Endothelial cell (in vitro differentiated cells): ENCODE results near the gene ARFGAP1. TPM values are rescaled to one million over a fixed set of nuclear protein-coding genes. Genes with fewer than 3 reads are reported as not detected.

ENCODE experiments used
- DNase-seq: peaks from one replicate; pipeline ENCODE4 v3.0.0; 2021; ENCODE audit warnings: low spot score
- H3K27ac Mint-ChIP-seq: one replicate; pipeline ENCODE4 v1.8.0; 2021; ENCODE audit warnings: mixed read lengths, inconsistent platforms; ENCODE audit not compliant: unreplicated experiment
- H3K27me3 Mint-ChIP-seq: one replicate; pipeline ENCODE4 v1.8.0; 2021; ENCODE audit warnings: mild to moderate bottlenecking, moderate library complexity, mixed read lengths, inconsistent platforms; ENCODE audit not compliant: unreplicated experiment
- H3K36me3 Mint-ChIP-seq: one replicate; pipeline ENCODE4 v1.8.0; 2021; ENCODE audit warnings: mild to moderate bottlenecking, low read depth, mixed read lengths, inconsistent platforms; ENCODE audit not compliant: unreplicated experiment
- H3K4me1 Mint-ChIP-seq: one replicate; pipeline ENCODE4 v1.8.0; 2021; ENCODE audit warnings: mild to moderate bottlenecking, mixed read lengths, inconsistent platforms; ENCODE audit not compliant: unreplicated experiment
- H3K4me3 Mint-ChIP-seq: one replicate; pipeline ENCODE4 v1.8.0; 2021; ENCODE audit warnings: mild to moderate bottlenecking, mixed read lengths, inconsistent platforms; ENCODE audit not compliant: unreplicated experiment
- H3K9me3 Mint-ChIP-seq: one replicate; pipeline ENCODE4 v1.8.0; 2021; ENCODE audit warnings: mixed read lengths, inconsistent platforms; ENCODE audit not compliant: unreplicated experiment
- total RNA-seq: library from RNA; stranded (reverse); fragmentation: NEBNext Ultra II Directional; extraction: Animal tissue kit (Norgen Biotek cat#: 25700); gene quantifications from one replicate; pipeline ENCODE4 v1.2.1, GENCODE V29; 2021; ENCODE audit not compliant: unreplicated experiment
- TF ChIP-seq, protein P1 (sequence below): fragments of 200-600 bp; sonication (generic); IDR thresholded peaks from one replicate; pipeline ENCODE4 v1.5.0; 2021; ENCODE audit warnings: antibody characterized with exemption; ENCODE audit not compliant: unreplicated experiment

Gene ARFGAP1
- total RNA-seq, 1 donor from 2014 or later = 106 TPM

DNA sequence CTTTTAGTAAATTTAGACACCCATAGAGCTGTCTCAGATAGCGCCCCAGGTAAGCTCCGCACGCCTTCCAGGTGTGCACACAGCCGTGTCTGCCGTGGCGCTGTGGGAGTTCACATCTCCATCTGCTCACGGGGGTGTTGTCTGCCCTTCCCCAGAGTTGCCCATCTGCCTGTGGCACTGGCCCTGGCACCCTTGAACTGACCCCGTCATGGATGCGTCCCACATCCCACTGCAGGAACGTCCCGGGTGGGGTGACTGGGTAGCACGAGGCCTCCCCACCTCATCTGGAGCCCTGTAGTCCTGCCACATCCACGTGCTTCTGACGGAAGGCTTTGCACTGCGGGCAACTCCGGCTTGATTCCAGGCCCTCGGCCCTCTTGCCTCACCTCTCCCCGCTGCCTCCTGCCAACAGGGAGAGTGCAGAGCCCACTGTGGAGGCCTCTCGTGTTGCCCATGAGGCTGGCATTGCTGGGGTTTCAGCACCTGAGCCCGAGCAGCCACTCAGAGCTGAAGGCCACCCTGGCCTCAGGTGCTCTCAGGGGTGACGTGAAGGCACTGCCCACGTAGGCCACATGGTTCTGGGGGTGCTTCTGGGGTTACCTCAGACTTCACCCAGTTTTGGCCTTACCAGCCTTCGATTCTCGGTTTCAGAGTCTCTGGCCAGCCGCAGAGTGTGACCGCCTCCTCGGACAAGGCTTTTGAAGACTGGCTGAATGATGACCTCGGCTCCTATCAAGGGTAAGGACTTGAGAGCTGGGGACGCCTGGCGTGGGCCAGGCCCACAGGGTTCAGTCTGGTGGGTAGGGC lies 5.1 kb downstream of the ARFGAP1 start:
- no peaks in the 10 kb centered on the region for H3K9me3 Mint-ChIP-seq
- H3K36me3 Mint-ChIP-seq = peaks cover 12% of the 10 kb centered on the region
- H3K27ac Mint-ChIP-seq = no peak overlapping the region
- H3K4me3 Mint-ChIP-seq = no peak overlapping the region
- DNase-seq = no peak
- peaks cover 6% of the 10 kb centered on the region for H3K4me1 Mint-ChIP-seq
- H3K27me3 Mint-ChIP-seq = peaks cover 7% of the 10 kb centered on the region
- TF ChIP-seq, protein P1, sequence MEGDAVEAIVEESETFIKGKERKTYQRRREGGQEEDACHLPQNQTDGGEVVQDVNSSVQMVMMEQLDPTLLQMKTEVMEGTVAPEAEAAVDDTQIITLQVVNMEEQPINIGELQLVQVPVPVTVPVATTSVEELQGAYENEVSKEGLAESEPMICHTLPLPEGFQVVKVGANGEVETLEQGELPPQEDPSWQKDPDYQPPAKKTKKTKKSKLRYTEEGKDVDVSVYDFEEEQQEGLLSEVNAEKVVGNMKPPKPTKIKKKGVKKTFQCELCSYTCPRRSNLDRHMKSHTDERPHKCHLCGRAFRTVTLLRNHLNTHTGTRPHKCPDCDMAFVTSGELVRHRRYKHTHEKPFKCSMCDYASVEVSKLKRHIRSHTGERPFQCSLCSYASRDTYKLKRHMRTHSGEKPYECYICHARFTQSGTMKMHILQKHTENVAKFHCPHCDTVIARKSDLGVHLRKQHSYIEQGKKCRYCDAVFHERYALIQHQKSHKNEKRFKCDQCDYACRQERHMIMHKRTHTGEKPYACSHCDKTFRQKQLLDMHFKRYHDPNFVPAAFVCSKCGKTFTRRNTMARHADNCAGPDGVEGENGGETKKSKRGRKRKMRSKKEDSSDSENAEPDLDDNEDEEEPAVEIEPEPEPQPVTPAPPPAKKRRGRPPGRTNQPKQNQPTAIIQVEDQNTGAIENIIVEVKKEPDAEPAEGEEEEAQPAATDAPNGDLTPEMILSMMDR = no peak

DNA sequence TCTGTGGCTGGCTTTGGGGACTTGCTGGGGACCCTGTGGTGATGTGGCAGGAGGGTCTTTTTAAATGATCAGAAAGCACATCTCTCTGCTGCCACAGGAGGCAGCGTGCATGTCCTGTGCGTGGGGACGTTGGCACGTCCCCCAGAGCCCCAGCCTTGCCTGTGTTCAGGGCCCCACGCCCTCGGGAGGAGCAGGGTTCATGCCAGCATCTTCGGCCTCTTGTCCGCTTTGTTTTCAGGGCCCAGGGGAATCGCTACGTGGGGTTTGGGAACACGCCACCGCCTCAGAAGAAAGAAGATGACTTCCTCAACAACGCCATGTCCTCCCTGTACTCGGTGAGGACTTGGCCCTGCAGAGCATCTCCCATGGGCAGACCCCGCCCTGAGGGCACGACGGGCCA lies 6.0 kb downstream of the ARFGAP1 start:
- H3K4me3 Mint-ChIP-seq = no peak overlapping the region
- H3K27me3 Mint-ChIP-seq = peaks cover 1% of the 10 kb centered on the region
- TF ChIP-seq, protein P1 = no peak
- no peak for DNase-seq
- no peaks in the 10 kb centered on the region for H3K9me3 Mint-ChIP-seq
- peaks cover 13% of the 10 kb centered on the region for H3K36me3 Mint-ChIP-seq
- no peak overlapping the region for H3K27ac Mint-ChIP-seq
- H3K4me1 Mint-ChIP-seq = peaks cover 4% of the 10 kb centered on the region

DNA sequence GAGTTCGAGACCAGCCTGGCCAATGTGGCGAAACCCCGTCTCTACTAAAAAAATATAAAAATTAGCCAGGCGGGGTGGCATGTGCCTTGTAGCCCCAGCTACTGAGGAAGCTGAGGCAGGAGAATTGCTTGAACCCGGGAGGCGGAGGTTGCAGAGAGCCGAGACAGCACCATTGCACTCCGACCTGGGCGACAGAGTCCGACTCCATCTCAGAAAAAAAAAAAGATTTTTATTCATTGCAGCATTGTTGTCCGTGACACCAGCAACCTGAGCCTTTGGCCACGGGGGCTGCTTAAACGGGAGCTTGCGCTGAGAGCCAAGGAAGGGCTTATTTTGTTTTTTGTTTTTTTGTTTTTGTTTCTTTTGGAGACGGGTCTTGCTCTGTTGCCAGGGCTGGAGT lies 7.3 kb downstream of the ARFGAP1 start:
- H3K27me3 Mint-ChIP-seq = peaks cover 1% of the 10 kb centered on the region
- H3K27ac Mint-ChIP-seq = no peak overlapping the region
- no peak for DNase-seq
- no peaks in the 10 kb centered on the region for H3K4me1 Mint-ChIP-seq
- H3K9me3 Mint-ChIP-seq = no peaks in the 10 kb centered on the region
- H3K4me3 Mint-ChIP-seq = no peak overlapping the region
- peaks cover 15% of the 10 kb centered on the region for H3K36me3 Mint-ChIP-seq
- TF ChIP-seq, protein P1 = no peak

DNA sequence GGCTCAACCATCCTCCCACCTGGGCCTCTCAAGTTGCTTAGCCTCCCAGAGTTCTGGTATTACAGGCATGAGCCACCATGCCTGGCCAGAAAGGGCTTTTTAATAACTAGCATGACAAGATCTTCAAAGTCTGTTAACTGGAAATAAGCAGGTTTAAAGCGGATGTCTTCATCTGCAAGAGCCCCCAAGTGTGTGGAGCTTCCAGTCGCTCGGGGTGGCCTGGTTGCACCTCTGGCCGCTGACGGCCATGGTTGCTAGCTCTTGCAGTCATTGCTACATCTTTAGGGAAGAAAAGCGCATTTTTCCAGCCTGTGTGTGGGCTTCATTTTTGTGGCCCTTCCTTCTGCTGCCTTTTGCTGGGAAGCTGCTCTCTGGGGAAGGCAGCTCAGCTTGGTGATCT lies 7.8 kb downstream of the ARFGAP1 start:
- H3K4me3 Mint-ChIP-seq = no peak overlapping the region
- H3K27ac Mint-ChIP-seq = peak overlapping the region; percentile 75
- no peaks in the 10 kb centered on the region for H3K9me3 Mint-ChIP-seq
- DNase-seq = no peak
- H3K27me3 Mint-ChIP-seq = no peaks in the 10 kb centered on the region
- TF ChIP-seq, protein P1 = no peak
- peaks cover 15% of the 10 kb centered on the region for H3K36me3 Mint-ChIP-seq
- H3K4me1 Mint-ChIP-seq = no peaks in the 10 kb centered on the region

DNA sequence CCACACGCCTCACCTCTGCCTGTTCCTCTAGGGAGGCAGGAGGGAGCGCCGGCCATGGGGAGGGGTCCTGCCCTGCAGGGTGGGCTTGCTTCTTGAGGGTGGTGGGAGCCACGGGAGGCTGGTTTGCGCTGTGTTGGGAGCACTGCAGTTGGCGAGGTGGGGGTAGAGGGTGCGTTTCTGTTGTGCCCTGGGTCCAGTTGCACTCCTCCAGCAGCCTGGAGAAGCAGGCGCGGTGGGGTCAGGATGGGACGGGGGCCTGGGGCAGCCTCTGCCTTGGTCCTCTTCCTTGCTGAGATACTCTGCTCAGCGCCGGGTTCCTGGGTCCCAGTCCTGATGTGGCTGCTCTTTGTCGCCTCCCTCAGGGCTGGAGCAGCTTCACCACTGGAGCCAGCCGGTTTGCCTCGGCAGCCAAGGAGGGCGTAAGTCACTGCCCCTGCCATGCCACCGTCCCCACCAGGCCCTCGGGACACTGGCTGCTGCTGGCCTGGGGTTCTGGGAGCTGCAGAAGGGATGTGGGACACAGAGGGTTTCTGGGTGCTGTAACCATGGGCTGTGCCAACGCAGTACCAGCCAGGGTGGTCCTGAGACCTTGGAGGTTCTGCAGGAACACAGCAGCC lies 8.4 kb downstream of the ARFGAP1 start:
- DNase-seq = no peak
- TF ChIP-seq, protein P1 = no peak
- H3K4me3 Mint-ChIP-seq = no peak overlapping the region
- H3K9me3 Mint-ChIP-seq = no peaks in the 10 kb centered on the region
- H3K27ac Mint-ChIP-seq = no peak overlapping the region
- no peaks in the 10 kb centered on the region for H3K4me1 Mint-ChIP-seq
- H3K36me3 Mint-ChIP-seq = peaks cover 15% of the 10 kb centered on the region
- peaks cover 2% of the 10 kb centered on the region for H3K27me3 Mint-ChIP-seq
